Astrocyte (in vitro differentiated cells and primary cell): ENCODE results near the gene TLCD4. TPM values are rescaled to one million over a fixed set of nuclear protein-coding genes. Genes with fewer than 3 reads are reported as not detected.
"Not testable (repeated sequence)": the region's sequence is repeated elsewhere in the genome, so short reads cannot be mapped to it uniquely, and the experiment has no call there.

Experiments used
- DNase-seq: peaks from one replicate; pipeline ENCODE4 v3.0.0-alpha.2; 2010; ENCODE audit warnings: low read depth
- FAIRE-seq: peaks from 2 replicates; lab custom pipeline; 2011; peaks lifted over from hg19 to GRCh38; lab: Jason Lieb, UNC
- H2AFZ ChIP-seq: 2 replicates; pipeline ENCODE4 v1.6.0; 2012; ENCODE audit warnings: low read depth, low read length, inconsistent platforms
- H3K27ac ChIP-seq: 2 replicates; pipeline ENCODE4 v1.5.1; 2011; ENCODE audit warnings: low read depth, low read length, inconsistent platforms
- H3K27me3 ChIP-seq: 2 replicates; pipeline ENCODE4 v1.6.0; 2011; ENCODE audit warnings: low read length, inconsistent platforms; ENCODE audit not compliant: insufficient read depth
- H3K36me3 ChIP-seq: 2 replicates; pipeline ENCODE4 v1.5.1; 2011; ENCODE audit warnings: low read length, inconsistent platforms; ENCODE audit not compliant: insufficient read depth
- H3K4me1 ChIP-seq: 2 replicates; pipeline ENCODE4 v1.5.1; 2011; ENCODE audit warnings: low read length, inconsistent platforms; ENCODE audit not compliant: insufficient read depth
- H3K4me2 ChIP-seq: 2 replicates; pipeline ENCODE4 v1.6.0; 2012; ENCODE audit warnings: low read length, inconsistent platforms
- H3K4me3 ChIP-seq: 2 replicates; pipeline ENCODE4 v1.5.1; 2011; ENCODE audit warnings: low read depth, mild to moderate bottlenecking, low read length, inconsistent platforms; ENCODE audit not compliant: insufficient read depth
- H3K79me2 ChIP-seq: 2 replicates; pipeline ENCODE4 v1.6.0; 2012; ENCODE audit warnings: mild to moderate bottlenecking, low read length, inconsistent platforms; ENCODE audit not compliant: insufficient read depth
- H3K9ac ChIP-seq: 2 replicates; pipeline ENCODE4 v1.6.0; 2012; ENCODE audit warnings: mild to moderate bottlenecking, low read length, inconsistent platforms
- H3K9me3 ChIP-seq: 2 replicates; pipeline ENCODE4 v1.5.1; 2012; ENCODE audit warnings: low read depth, mild to moderate bottlenecking, low read length, inconsistent platforms; ENCODE audit not compliant: insufficient read depth
- H4K20me1 ChIP-seq: 2 replicates; pipeline ENCODE4 v1.6.0; 2012; ENCODE audit warnings: low read length, inconsistent platforms; ENCODE audit not compliant: insufficient read depth
- H3K27ac Mint-ChIP-seq: one replicate; pipeline ENCODE4 v1.8.0; 2021; ENCODE audit warnings: mild to moderate bottlenecking, mixed read lengths; ENCODE audit not compliant: unreplicated experiment
- H3K27me3 Mint-ChIP-seq: one replicate; pipeline ENCODE4 v1.8.0; 2021; ENCODE audit warnings: low read depth, mixed read lengths; ENCODE audit not compliant: unreplicated experiment
- H3K36me3 Mint-ChIP-seq: one replicate; pipeline ENCODE4 v1.8.0; 2021; ENCODE audit warnings: low read depth, mixed read lengths; ENCODE audit not compliant: unreplicated experiment
- H3K4me1 Mint-ChIP-seq: one replicate; pipeline ENCODE4 v1.8.0; 2021; ENCODE audit warnings: low read depth, mixed read lengths; ENCODE audit not compliant: unreplicated experiment
- H3K4me3 Mint-ChIP-seq: one replicate; pipeline ENCODE4 v1.8.0; 2021; ENCODE audit warnings: mild to moderate bottlenecking, moderate library complexity, mixed read lengths; ENCODE audit not compliant: unreplicated experiment
- H3K9me3 Mint-ChIP-seq: one replicate; pipeline ENCODE4 v1.8.0; 2021; ENCODE audit warnings: mild to moderate bottlenecking, mixed read lengths; ENCODE audit not compliant: unreplicated experiment
- CTCF ChIP-seq: IDR thresholded peaks from 2 replicates; pipeline ENCODE4 v1.5.1; 2011; ENCODE audit warnings: low read depth, mild to moderate bottlenecking, inconsistent platforms, low read length, moderate library complexity; ENCODE audit not compliant: insufficient read depth
- EZH2 ChIP-seq: IDR thresholded peaks from 2 replicates; pipeline ENCODE4 v1.6.1; 2012; ENCODE audit warnings: mild to moderate bottlenecking, low read length, inconsistent platforms; ENCODE audit not compliant: insufficient read depth
- total RNA-seq: library from RNA; stranded (reverse); gene quantifications from 2 replicates; pipeline ENCODE4 v1.2.1, GENCODE V29; 2021

TLCD4 gene
- total RNA-seq, 1 donor from 2014 or later = 1.8 TPM

DNA sequence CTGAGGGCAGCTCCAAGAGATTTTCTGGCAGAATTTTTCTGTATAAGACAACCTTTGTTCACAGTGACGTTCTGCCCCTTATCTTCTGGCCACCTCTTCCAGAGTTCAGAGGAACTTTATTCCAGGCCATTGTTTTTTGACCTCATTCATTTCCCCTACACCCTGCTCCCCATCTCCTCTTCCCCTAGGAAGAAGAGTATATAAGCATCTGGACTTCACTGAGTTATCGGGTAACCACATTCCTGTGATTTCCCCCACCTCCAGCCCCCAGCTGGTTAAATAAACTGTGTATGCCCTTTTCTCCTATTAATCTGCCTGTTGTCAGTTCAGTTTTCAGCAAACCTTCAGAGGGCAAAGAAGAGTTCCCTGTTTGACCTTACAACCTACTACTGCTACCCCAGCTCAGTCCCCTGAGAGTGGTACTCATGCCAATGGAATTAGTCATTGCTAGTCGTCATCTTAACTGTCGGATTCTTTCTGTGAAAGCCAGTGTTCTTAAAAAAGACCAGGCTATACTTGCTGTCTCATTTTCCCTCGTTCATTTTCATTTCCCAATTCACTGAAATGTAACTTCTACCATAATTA, 30.1 kb upstream of the TLCD4 start:
- Histone ChIP-seq H3K9ac (peak overlapping the region; percentile 5), H3K9me3 (peaks cover 2% of the 10 kb centered on the region), H3K27ac (peak overlapping the region; percentile 56), H3K27me3 (no peaks in the 10 kb centered on the region), H3K36me3 (no peaks in the 10 kb centered on the region), H3K4me1 (peaks cover 9% of the 10 kb centered on the region), H4K20me1 (no peaks in the 10 kb centered on the region), H3K79me2 (no peaks in the 10 kb centered on the region), H3K4me3 (no peak overlapping the region), H2AFZ (no peak overlapping the region), H3K4me2 (peak overlapping the region; percentile 65)
- Mint-ChIP-seq H3K4me3 (no peak overlapping the region), H3K9me3 (no peaks in the 10 kb centered on the region), H3K36me3 (no peaks in the 10 kb centered on the region), H3K27ac (peak overlapping the region; percentile 94), H3K4me1 (peaks cover 8% of the 10 kb centered on the region), H3K27me3 (no peaks in the 10 kb centered on the region)
- TF ChIP-seq CTCF (no peak), EZH2 (no peak)
- DNase-seq (peak; percentile 88), FAIRE-seq (peak; percentile 94)

DNA sequence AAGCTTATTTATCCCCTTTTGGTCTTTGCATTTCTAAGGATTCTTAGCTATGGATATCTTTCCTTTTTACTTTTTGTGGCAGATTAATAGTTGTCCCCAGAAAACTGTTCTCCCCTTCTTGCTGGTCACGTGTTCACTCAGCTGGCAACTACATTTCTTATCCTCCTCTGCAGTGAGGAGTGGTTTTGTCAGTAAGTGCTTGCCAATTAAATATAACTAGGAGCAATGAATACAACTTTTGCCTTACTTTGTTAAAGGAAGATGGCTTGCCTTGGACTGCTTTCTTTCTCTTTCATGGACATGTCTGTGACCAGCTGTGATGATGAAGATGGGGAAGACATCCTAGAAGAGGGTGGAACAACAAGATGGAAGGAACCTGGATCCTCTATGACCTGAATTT, 28.9 kb upstream of the TLCD4 start:
- H3K27ac Mint-ChIP-seq = peak overlapping the region; percentile 23
- Histone ChIP-seq H3K4me1 (peaks cover 9% of the 10 kb centered on the region), H3K27me3 (no peaks in the 10 kb centered on the region), H3K4me3 (no peak overlapping the region), H4K20me1 (no peaks in the 10 kb centered on the region), H3K4me2 (no peak overlapping the region), H3K79me2 (no peaks in the 10 kb centered on the region), H3K27ac (no peak overlapping the region), H2AFZ (no peak overlapping the region), H3K9me3 (peaks cover 2% of the 10 kb centered on the region), H3K36me3 (no peaks in the 10 kb centered on the region), H3K9ac (no peak overlapping the region)
- peaks cover 2% of the 10 kb centered on the region for H3K9me3 Mint-ChIP-seq
- no peaks in the 10 kb centered on the region for H3K27me3 Mint-ChIP-seq
- FAIRE-seq (no peak), DNase-seq (no peak)
- TF ChIP-seq EZH2 (no peak), CTCF (no peak)
- H3K4me1 Mint-ChIP-seq = peaks cover 8% of the 10 kb centered on the region
- no peak overlapping the region for H3K4me3 Mint-ChIP-seq
- no peaks in the 10 kb centered on the region for H3K36me3 Mint-ChIP-seq

GRCh38 chr1:95089650-95090287, 27.4 kb upstream of the TLCD4 start:
- no peak overlapping the region for H3K9ac ChIP-seq
- no peaks in the 10 kb centered on the region for H3K36me3 Mint-ChIP-seq
- peaks cover 2% of the 10 kb centered on the region for H3K9me3 Mint-ChIP-seq
- FAIRE-seq (no peak), DNase-seq (no peak)
- no peak for TF ChIP-seq EZH2
- no peak for TF ChIP-seq CTCF
- no peak overlapping the region for H3K27ac ChIP-seq
- H2AFZ ChIP-seq = no peak overlapping the region
- H3K4me3 ChIP-seq = no peak overlapping the region
- H3K36me3 ChIP-seq = no peaks in the 10 kb centered on the region
- H4K20me1 ChIP-seq = no peaks in the 10 kb centered on the region
- peaks cover 8% of the 10 kb centered on the region for H3K4me1 Mint-ChIP-seq
- no peak overlapping the region for H3K27ac Mint-ChIP-seq
- H3K4me2 ChIP-seq = no peak overlapping the region
- H3K4me1 ChIP-seq = peaks cover 9% of the 10 kb centered on the region
- H3K9me3 ChIP-seq = peaks cover 2% of the 10 kb centered on the region
- H3K27me3 ChIP-seq = no peaks in the 10 kb centered on the region
- H3K27me3 Mint-ChIP-seq = no peaks in the 10 kb centered on the region
- H3K4me3 Mint-ChIP-seq = no peak overlapping the region
- no peaks in the 10 kb centered on the region for H3K79me2 ChIP-seq

- H3K36me3 ChIP-seq, FAIRE-seq, H3K4me2 ChIP-seq: not testable (repeated sequence)
Observed at GRCh38 chr1:95091290-95091689, 25.9 kb upstream of the TLCD4 start.

More at GRCh38 chr1:95091290-95091689, 25.9 kb upstream of the TLCD4 start:
- H3K27ac Mint-ChIP-seq, H3K27ac ChIP-seq, H2AFZ ChIP-seq, H4K20me1 ChIP-seq, H3K9me3 ChIP-seq, H3K79me2 ChIP-seq, H3K27me3 Mint-ChIP-seq, H3K36me3 Mint-ChIP-seq, H3K4me1 ChIP-seq, DNase-seq, H3K9ac ChIP-seq, H3K4me3 Mint-ChIP-seq, H3K4me3 ChIP-seq, H3K27me3 ChIP-seq, H3K9me3 Mint-ChIP-seq, H3K4me1 Mint-ChIP-seq: not testable (repeated sequence)
